Kidney epithelial cell (primary cell): Measurements from ENCODE around the gene SKIL. TPM values are rescaled to one million over a fixed set of nuclear protein-coding genes. Genes with fewer than 3 reads are reported as not detected.

ENCODE experiments used
- DNase-seq: peaks from one replicate; pipeline ENCODE4 v3.0.0-alpha.2; 2010; ENCODE audit warnings: low read depth
- H3K27me3 ChIP-seq: 2 replicates; pipeline ENCODE4 v1.6.0; 2011; ENCODE audit warnings: low read length; ENCODE audit not compliant: control insufficient read depth, insufficient read depth
- H3K36me3 ChIP-seq: 2 replicates; pipeline ENCODE4 v1.5.1; 2011; ENCODE audit warnings: low read length; ENCODE audit not compliant: control insufficient read depth, insufficient read depth
- H3K4me3 ChIP-seq: 2 replicates; pipeline ENCODE4 v1.5.1; 2011; ENCODE audit warnings: low read depth, mild to moderate bottlenecking, control low read depth, low read length
- CTCF ChIP-seq: IDR thresholded peaks from 2 replicates; pipeline ENCODE4 v1.5.1; 2011; ENCODE audit warnings: mild to moderate bottlenecking, moderate library complexity, low read length, control low read depth, inconsistent platforms; ENCODE audit not compliant: insufficient read depth, poor library complexity, severe bottlenecking
- total RNA-seq: library from RNA; depleted of rRNA; stranded (reverse); fragments of >200 nt; gene quantifications from 2 replicates; pipeline ENCODE4 v1.2.3, GENCODE V29; 2015

Gene SKIL
- total RNA-seq, 1 donor from 2014 or later: 108 TPM

- no peak for DNase-seq
- TF ChIP-seq CTCF: peak; percentile 56
- no peaks in the 10 kb centered on the region for H3K36me3 ChIP-seq
- no peaks in the 10 kb centered on the region for H3K27me3 ChIP-seq
- H3K4me3 ChIP-seq: no peak overlapping the region
Measured at GRCh38 chr3:170410428-170411029, 53.0 kb downstream of the SKIL start.

- H3K27me3 ChIP-seq: no peaks in the 10 kb centered on the region
- H3K36me3 ChIP-seq: no peaks in the 10 kb centered on the region
- H3K4me3 ChIP-seq: no peak overlapping the region
- TF ChIP-seq CTCF: no peak
- no peak for DNase-seq
Measured at GRCh38 chr3:170413291-170413690, 55.8 kb downstream of the SKIL start.

GRCh38 chr3:170414202-170414663 lies 56.7 kb downstream of the SKIL start:
- no peak for DNase-seq
- Histone ChIP-seq H3K4me3 (no peak overlapping the region), H3K27me3 (peaks cover 8% of the 10 kb centered on the region), H3K36me3 (no peaks in the 10 kb centered on the region)
- TF ChIP-seq CTCF: peak; percentile 97

GRCh38 chr3:170417090-170417489 lies 59.6 kb downstream of the SKIL start:
- no peak for DNase-seq
- peaks cover 14% of the 10 kb centered on the region for H3K27me3 ChIP-seq

GRCh38 chr3:170418422-170419398 lies 61.2 kb downstream of the SKIL start, which contains the start of gene CLDN11:
CLDN11 (plus strand) TSS chr3:170418868; CDS start chr3:170419067, 199 bp downstream.
- no peak for TF ChIP-seq CTCF
- DNase-seq: no peak
- H3K4me3 ChIP-seq: peak within 1 kb of the TSS; percentile 40
- H3K27me3 ChIP-seq: peaks cover 14% of the 10 kb centered on the region
- H3K36me3 ChIP-seq: no peaks in the 10 kb centered on the region

More at GRCh38 chr3:170417090-170417489, 59.6 kb downstream of the SKIL start:
- H3K36me3 ChIP-seq: no peaks in the 10 kb centered on the region
- TF ChIP-seq CTCF: no peak
- H3K4me3 ChIP-seq: no peak overlapping the region
